ENCODE measurements around the gene PRPF31. TPM values are rescaled to one million over a fixed set of nuclear protein-coding genes. Genes with fewer than 3 reads are reported as not detected.

Gene PRPF31
- total RNA-seq, 2 experiments from 2014 or later = 81.1 to 85.2 TPM

DNA sequence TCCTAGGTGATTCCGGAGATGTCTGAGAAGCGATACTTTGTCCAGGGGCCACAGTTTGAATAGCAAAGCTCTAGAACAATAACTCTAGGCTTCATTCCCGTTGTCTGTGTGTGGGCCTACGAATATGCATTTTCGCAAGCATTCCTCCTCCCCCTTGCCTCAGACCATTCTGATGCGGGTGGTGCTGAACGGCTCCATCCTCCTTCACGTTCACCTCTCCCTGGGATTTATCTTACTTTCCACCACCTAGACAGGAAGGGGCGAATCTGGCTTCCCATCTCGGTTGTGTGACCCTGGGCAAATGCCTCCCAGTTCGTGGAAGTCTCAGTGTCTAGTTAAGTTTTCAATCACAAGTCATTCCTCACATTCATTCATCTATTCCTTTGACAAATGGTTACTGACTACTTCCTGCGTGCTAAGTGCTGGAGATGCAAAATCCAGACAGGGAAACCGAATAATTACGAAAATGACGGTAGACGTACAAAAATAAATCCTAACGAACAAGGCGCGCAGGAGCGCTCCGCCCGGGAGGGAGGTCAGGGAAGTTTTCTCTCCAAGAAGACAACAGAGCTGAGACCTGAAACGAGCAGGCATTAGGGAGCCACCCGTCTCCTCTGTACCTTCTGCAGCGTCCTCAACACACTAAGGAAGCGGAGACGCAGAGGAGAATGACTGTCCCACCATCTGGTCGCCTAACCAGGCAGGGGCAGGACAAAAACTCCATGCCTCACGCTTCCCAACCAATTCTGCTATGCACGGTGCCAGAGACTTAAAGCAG is 20.7 kb downstream of the PRPF31 start:
- ATAC-seq (no peak), DNase-seq (no peak)
- ChIA-PET CTCF (interaction anchor here (0.9 to 1.6 kb wide), 3 partner anchors 23 to 113 kb away, joined by 3 to 11 read pairs (median 4); partner anchors contain the start of gene LENG1), POLR2A (interaction anchor here (1.0 to 5.5 kb wide), 7 partner anchors 12 to 91 kb away, joined by 3 to 29 read pairs (median 4); partner anchors contain the start of genes MBOAT7, PRPF31, RPS9 and TFPT)
- TF ChIP-seq, protein P1, sequence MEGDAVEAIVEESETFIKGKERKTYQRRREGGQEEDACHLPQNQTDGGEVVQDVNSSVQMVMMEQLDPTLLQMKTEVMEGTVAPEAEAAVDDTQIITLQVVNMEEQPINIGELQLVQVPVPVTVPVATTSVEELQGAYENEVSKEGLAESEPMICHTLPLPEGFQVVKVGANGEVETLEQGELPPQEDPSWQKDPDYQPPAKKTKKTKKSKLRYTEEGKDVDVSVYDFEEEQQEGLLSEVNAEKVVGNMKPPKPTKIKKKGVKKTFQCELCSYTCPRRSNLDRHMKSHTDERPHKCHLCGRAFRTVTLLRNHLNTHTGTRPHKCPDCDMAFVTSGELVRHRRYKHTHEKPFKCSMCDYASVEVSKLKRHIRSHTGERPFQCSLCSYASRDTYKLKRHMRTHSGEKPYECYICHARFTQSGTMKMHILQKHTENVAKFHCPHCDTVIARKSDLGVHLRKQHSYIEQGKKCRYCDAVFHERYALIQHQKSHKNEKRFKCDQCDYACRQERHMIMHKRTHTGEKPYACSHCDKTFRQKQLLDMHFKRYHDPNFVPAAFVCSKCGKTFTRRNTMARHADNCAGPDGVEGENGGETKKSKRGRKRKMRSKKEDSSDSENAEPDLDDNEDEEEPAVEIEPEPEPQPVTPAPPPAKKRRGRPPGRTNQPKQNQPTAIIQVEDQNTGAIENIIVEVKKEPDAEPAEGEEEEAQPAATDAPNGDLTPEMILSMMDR (IDR thresholded peaks at IDR 0.05) = no peak
- H3K27me3 Mint-ChIP-seq = no peaks in the 10 kb centered on the region
- peaks cover 40% of the 10 kb centered on the region for H3K4me1 Mint-ChIP-seq (ENCODE audit: low read depth)
- peak overlapping the region; percentile 87 for H3K4me3 Mint-ChIP-seq
- H3K27ac Mint-ChIP-seq = peak overlapping the region; percentile 70
- no peaks in the 10 kb centered on the region for H3K9me3 Mint-ChIP-seq
- intact Hi-C loops (cut with micrococcal nuclease) = loop anchor here (2.0 kb wide), 1 partner anchor 21 kb away; the partner anchor contains the start of genes PRPF31 and TFPT
- peaks cover 19% of the 10 kb centered on the region for H3K36me3 Mint-ChIP-seq (ENCODE audit: low read depth)

DNA sequence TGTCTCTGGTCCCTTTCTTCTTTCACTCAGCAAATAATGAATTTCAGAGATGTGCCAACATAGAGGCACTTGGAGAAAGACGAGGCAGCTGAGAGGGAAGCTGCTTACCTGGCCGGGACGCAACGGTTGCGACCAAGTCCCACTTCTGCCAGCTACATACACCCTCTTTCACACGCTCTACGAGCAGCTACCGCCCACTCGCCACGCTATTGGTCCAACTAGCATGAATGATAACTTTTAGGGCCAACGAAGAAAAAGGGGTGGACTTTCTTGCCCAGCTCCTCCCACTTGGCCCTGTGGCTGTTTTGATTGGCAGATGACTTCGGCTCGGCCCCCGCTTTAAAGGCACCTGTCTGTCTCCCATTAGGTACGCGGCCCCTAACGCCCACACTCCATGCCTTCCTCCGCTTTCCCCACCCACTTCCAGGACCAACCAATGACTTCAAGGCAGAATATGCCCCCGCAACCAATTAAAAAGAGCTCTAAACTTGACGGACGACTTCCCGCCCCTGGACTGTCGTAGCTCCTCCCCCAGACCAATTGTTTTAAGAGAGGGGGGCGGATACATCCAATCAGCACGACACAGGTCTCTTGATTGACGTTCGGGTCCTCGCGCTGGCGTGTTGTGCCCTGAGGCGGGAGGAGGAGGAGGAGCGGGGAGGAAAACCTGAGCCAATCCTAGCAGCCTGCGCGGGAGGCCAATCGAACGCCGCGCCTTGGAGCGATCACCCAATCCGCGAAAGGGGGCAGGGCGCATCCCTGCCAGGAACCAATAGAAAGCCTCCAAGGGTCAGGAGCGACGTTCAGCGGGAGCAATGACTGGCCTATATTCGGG is 21.5 kb downstream of the PRPF31 start:
- peak overlapping the region; percentile 87 for H3K4me3 Mint-ChIP-seq
- ChIA-PET POLR2A (interaction anchor here (0.7 to 5.5 kb wide), 9 partner anchors 11 to 90 kb away, joined by 3 to 29 read pairs (median 4); partner anchors contain the start of genes MBOAT7, PRPF31, RPS9 and TFPT), CTCF (interaction anchor here (0.8 to 1.6 kb wide), 5 partner anchors 13 to 113 kb away, joined by 3 to 11 read pairs (median 3); partner anchors contain the start of gene LENG1)
- DNase-seq (peak; percentile 100), ATAC-seq (peak; percentile 85)
- intact Hi-C loops (cut with micrococcal nuclease) = loop anchor here (2.0 kb wide), 1 partner anchor 22 kb away; the partner anchor contains the start of genes PRPF31 and TFPT
- H3K9me3 Mint-ChIP-seq = no peaks in the 10 kb centered on the region
- H3K36me3 Mint-ChIP-seq (ENCODE audit: low read depth) = peaks cover 14% of the 10 kb centered on the region
- TF ChIP-seq, protein P1 (IDR thresholded peaks at IDR 0.05) = no peak
- peaks cover 45% of the 10 kb centered on the region for H3K4me1 Mint-ChIP-seq (ENCODE audit: low read depth)
- no peaks in the 10 kb centered on the region for H3K27me3 Mint-ChIP-seq
- H3K27ac Mint-ChIP-seq = peak overlapping the region; percentile 91

DNA sequence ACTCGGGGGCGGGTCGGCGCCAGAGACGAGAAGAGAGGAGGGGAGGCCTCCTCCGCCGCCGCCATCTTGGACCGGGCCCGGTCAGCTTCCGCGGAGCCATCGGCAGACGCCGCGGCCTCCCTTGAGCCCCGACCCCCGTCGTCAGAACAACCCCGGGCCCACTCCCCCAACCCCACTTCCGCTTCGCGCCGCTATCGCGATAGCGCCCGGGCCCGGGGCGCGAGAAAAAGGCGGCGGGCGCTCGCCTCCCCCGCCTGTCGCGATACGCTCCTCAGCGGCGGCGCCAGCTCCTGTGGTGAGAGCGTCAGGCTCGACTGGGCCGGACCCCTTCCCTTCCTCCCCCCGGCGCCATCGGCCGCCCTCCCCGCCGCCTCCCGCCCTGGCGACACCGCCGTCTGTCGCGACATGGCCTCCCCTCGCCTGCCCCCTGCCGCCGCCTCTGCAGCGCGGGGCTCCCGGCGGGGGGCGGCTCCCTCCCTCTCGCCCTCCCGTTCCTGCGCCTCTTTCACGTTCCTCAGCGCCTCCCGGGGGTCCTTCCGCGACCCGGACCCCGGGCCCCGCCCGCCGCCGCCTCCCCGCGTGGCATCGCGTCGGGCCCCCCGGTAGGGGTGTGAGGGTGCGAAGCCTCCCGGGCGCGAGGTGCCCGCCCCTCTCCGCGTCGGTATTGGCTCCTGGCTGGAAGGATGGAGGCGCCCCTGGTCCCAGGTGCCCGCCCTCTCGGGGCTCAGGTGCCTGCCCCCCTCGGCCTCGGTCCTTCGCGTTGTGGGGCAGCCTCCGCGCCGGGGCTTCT is 22.3 kb downstream of the PRPF31 start, which contains the start of gene CNOT3:
Gene CNOT3, plus strand, starts transcription at position 64 of the 790 bp plus-strand sequence. CDS start 5,217 bp downstream, outside the sequence.
- no peaks in the 10 kb centered on the region for H3K9me3 Mint-ChIP-seq
- DNase-seq (peak; percentile 49), ATAC-seq (no peak)
- TF ChIP-seq, protein P1 (IDR thresholded peaks at IDR 0.05) = no peak
- H3K27me3 Mint-ChIP-seq = no peaks in the 10 kb centered on the region
- H3K4me3 Mint-ChIP-seq = peak within 1 kb of the TSS; percentile 87
- peak within 1 kb of the TSS; percentile 92 for H3K27ac Mint-ChIP-seq
- H3K36me3 Mint-ChIP-seq (ENCODE audit: low read depth) = peaks cover 16% of the 10 kb centered on the region
- ChIA-PET CTCF (interaction anchor here (0.8 to 2.3 kb wide), 6 partner anchors 12 to 128 kb away, joined by 3 to 11 read pairs (median 4); partner anchors contain the start of genes LENG1 and MBOAT7), POLR2A (interaction anchor here (0.7 to 5.5 kb wide), 15 partner anchors 10 to 90 kb away, joined by 3 to 29 read pairs (median 4); partner anchors contain the start of genes LENG1, PRPF31, RPS9 and TFPT)
- peaks cover 49% of the 10 kb centered on the region for H3K4me1 Mint-ChIP-seq (ENCODE audit: low read depth)
- intact Hi-C loops (cut with micrococcal nuclease) = loop anchor here (2.0 kb wide), 1 partner anchor 23 kb away; the partner anchor contains the start of genes PRPF31 and TFPT

DNA sequence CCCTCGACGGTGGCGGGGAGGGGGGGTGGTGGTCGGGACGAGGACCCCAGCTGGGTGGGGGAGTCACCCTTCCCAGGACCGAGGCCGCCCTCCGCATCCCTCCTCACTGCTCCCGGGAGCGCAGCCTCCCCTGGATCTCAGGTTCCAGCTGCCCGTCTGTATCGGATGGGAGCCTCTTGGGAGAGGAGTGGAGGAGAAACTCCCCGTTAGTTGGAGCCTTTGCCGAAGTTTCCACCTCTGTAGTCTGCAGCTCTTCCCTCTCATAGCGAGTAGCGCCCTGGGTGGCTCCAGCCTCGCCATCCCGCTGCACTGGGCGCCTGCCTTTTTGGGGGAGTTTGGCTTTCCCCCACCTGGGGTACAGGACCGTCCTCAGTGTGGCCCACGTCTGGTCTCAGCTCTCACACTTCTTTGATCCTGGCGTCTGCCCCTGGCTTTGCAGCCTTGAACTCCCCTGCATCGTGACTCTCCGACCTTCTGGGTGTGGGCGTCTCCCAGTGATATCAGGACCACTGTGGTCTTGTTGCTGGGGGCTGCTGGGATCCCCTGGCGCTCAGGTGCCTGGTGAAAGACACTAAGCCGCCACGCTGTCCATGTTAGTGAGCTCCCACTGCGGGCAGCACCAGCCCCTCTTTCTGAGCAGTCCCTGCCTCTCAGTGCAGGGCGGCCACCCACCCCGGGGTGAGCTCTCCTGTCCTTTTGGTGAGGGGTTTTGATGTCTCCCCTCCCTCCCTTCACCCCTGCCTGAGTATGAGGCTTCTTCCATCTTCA is 23.1 kb downstream of the PRPF31 start:
- DNase-seq = peak; percentile 60
- peaks cover 49% of the 10 kb centered on the region for H3K4me1 Mint-ChIP-seq (ENCODE audit: low read depth)

More for the DNA sequence above, 23.1 kb downstream of the PRPF31 start:
- no peaks in the 10 kb centered on the region for H3K27me3 Mint-ChIP-seq
- peak overlapping the region; percentile 87 for H3K4me3 Mint-ChIP-seq
- H3K36me3 Mint-ChIP-seq (ENCODE audit: low read depth) = peaks cover 18% of the 10 kb centered on the region
- ChIA-PET CTCF (interaction anchor here (1.4 to 2.3 kb wide), 2 partner anchors 50 to 127 kb away, joined by 6 read pairs; partner anchors contain the start of gene MBOAT7), POLR2A (interaction anchor here (0.6 to 5.5 kb wide), 13 partner anchors 12 to 69 kb away, joined by 3 to 29 read pairs (median 4); partner anchors contain the start of genes LENG1, PRPF31, TFPT and TSEN34)
- intact Hi-C loops (cut with micrococcal nuclease) = no loop called here
- TF ChIP-seq, protein P1 (IDR thresholded peaks at IDR 0.05) = no peak
- no peaks in the 10 kb centered on the region for H3K9me3 Mint-ChIP-seq
- peak overlapping the region; percentile 92 for H3K27ac Mint-ChIP-seq
- no peak for ATAC-seq

All from activated CD8-positive, alpha-beta T cell treated with anti-CD3 and anti-CD28 coated beads for 36 hours (primary cell).